ENCODE results near the gene CPNE5. TPM values are rescaled to one million over a fixed set of nuclear protein-coding genes. Genes with fewer than 3 reads are reported as not detected.

CPNE5 gene
- total RNA-seq, 2 experiments from 2014 or later: 0.69 to 1.2 TPM

DNA sequence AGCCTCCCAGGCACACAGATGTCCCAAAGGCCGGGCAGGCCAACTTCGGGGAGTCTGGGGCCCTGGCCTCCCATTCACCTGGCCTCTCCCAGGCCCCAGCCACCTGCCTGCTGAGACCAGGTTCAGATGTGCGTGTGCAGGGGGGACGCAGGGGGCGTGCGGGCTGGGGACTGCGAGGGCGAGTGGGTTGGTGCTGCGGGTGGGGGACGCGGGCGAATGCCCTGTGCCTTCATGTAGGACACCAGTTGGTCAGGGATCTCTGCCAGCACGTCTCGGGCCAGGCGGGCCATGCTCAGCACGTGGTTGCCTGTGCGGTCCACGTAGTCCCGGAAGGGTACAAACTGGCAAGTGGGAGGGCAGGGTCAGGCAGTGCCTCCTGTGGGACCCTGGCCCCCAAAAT, 97.1 kb downstream of the CPNE5 start:
- ATAC-seq: no peak
- no peak for DNase-seq
- H3K4me3 Mint-ChIP-seq: no peak overlapping the region
- H3K4me1 Mint-ChIP-seq (ENCODE audit: low read depth): no peaks in the 10 kb centered on the region
- ChIA-PET POLR2A (no interaction called here), CTCF (no interaction called here)
- H3K27ac Mint-ChIP-seq: no peak overlapping the region
- no peaks in the 10 kb centered on the region for H3K27me3 Mint-ChIP-seq
- TF ChIP-seq, protein P1, sequence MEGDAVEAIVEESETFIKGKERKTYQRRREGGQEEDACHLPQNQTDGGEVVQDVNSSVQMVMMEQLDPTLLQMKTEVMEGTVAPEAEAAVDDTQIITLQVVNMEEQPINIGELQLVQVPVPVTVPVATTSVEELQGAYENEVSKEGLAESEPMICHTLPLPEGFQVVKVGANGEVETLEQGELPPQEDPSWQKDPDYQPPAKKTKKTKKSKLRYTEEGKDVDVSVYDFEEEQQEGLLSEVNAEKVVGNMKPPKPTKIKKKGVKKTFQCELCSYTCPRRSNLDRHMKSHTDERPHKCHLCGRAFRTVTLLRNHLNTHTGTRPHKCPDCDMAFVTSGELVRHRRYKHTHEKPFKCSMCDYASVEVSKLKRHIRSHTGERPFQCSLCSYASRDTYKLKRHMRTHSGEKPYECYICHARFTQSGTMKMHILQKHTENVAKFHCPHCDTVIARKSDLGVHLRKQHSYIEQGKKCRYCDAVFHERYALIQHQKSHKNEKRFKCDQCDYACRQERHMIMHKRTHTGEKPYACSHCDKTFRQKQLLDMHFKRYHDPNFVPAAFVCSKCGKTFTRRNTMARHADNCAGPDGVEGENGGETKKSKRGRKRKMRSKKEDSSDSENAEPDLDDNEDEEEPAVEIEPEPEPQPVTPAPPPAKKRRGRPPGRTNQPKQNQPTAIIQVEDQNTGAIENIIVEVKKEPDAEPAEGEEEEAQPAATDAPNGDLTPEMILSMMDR (IDR thresholded peaks at IDR 0.05): no peak
- H3K9me3 Mint-ChIP-seq: no peaks in the 10 kb centered on the region
- intact Hi-C loops (cut with micrococcal nuclease): no loop called here
- no peaks in the 10 kb centered on the region for H3K36me3 Mint-ChIP-seq (ENCODE audit: low read depth)

DNA sequence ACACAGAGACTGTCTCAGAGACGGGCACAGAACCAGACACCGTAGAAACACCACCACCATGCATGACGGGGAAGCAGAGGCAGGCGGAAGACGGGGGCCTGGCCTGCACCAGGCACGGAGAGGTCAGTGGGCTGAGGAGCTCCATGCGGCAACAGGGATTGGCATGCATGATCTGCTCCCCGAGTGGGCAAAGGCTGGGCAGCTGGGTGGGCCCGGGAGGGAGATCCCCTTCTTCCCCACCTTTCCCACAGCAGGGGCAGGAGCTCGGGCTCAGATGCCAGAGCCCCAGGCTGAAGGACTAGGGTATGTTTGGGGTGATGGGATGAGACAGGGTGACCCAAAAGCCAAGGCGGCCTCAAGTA, 98.4 kb downstream of the CPNE5 start:
- no peaks in the 10 kb centered on the region for H3K27me3 Mint-ChIP-seq
- no peaks in the 10 kb centered on the region for H3K36me3 Mint-ChIP-seq (ENCODE audit: low read depth)
- no peaks in the 10 kb centered on the region for H3K9me3 Mint-ChIP-seq
- ChIA-PET CTCF (no interaction called here), POLR2A (no interaction called here)
- DNase-seq (no peak), ATAC-seq (no peak)
- no peak overlapping the region for H3K27ac Mint-ChIP-seq
- H3K4me3 Mint-ChIP-seq: no peak overlapping the region
- intact Hi-C loops (cut with micrococcal nuclease): no loop called here
- H3K4me1 Mint-ChIP-seq (ENCODE audit: low read depth): no peaks in the 10 kb centered on the region
- TF ChIP-seq, protein P1 (IDR thresholded peaks at IDR 0.05): no peak

DNA sequence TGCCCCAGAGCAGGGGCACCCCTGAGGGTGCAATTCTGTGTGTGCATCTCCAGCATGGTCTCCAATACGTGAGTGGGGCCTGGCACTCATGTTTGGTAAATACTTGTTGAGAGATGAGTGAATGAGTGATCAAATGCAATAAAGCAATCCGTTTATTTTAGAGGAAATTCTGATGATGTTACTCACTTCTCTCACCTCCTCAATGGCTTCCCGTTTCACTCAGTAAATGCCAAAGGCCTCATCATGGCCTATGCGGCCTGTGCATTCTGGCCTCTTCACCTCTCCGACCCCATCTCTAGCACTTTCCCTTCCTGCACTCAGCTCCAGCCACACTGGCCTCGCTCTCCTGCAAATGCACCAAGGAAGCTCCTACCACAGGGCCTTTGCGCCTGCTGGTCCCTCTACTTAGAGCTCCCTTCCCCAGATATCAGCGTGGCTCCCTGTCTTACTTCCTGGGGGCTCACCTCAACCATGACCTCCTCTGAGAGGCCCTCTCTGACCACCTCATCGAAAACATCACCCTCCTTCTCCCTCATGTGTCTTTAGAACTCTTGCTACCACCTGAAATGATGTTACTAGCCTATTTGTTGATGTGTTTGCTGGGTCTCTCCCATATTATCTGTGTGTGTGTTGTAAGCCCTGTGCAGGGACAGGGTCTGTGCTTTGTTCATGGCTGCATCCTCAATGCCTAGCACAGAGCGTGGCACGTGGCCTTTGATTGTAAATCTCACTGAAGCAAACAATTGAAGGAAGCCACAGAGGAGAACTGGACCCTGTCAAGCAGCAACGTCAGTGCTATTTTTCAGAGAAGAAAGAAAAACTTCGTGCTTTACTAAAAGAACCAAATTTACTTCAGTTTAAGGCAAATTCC, 99.1 kb downstream of the CPNE5 start:
- no peak for DNase-seq
- CTCF ChIA-PET: interaction anchor here (2.3 kb wide), 1 partner anchor 19 kb away, joined by 6 read pairs; no protein-coding TSS in a partner anchor
- no peaks in the 10 kb centered on the region for H3K36me3 Mint-ChIP-seq (ENCODE audit: low read depth)
- ATAC-seq: no peak
- H3K9me3 Mint-ChIP-seq: no peaks in the 10 kb centered on the region
- TF ChIP-seq, protein P1 (IDR thresholded peaks at IDR 0.05): no peak
- H3K27ac Mint-ChIP-seq: no peak overlapping the region
- intact Hi-C loops (cut with micrococcal nuclease): no loop called here
- no peaks in the 10 kb centered on the region for H3K27me3 Mint-ChIP-seq
- H3K4me1 Mint-ChIP-seq (ENCODE audit: low read depth): peaks cover under 1% of the 10 kb centered on the region
- POLR2A ChIA-PET: no interaction called here
- no peak overlapping the region for H3K4me3 Mint-ChIP-seq

DNA sequence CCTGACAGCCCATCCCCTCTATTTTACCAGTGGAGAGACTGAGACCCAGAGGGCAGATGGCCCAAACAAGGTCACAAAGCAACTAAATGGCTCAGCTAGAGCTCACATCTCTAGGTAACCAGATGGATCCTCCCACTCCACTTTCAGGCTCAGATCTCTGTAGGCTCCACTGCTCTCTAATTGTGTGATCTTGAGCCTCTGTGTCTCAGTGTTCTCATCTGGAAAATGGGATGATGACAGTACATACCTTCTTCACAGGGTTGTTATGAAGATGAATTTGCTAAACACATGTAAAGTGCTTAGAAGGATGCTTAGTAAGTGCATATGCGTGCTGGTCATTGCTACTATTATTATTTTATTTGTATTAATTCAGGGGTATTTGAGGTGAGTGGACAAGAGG, 101.1 kb downstream of the CPNE5 start:
- CTCF ChIA-PET: interaction anchor here (2.3 kb wide), 1 partner anchor 21 kb away, joined by 6 read pairs; no protein-coding TSS in a partner anchor
- H3K4me1 Mint-ChIP-seq (ENCODE audit: low read depth): peaks cover 11% of the 10 kb centered on the region
- H3K36me3 Mint-ChIP-seq (ENCODE audit: low read depth): no peaks in the 10 kb centered on the region
- TF ChIP-seq, protein P1 (IDR thresholded peaks at IDR 0.05): no peak
- peaks cover 3% of the 10 kb centered on the region for H3K27me3 Mint-ChIP-seq
- H3K9me3 Mint-ChIP-seq: no peaks in the 10 kb centered on the region
- ATAC-seq (no peak), DNase-seq (no peak)
- intact Hi-C loops (cut with micrococcal nuclease): no loop called here
- no peak overlapping the region for H3K4me3 Mint-ChIP-seq
- H3K27ac Mint-ChIP-seq: no peak overlapping the region
- POLR2A ChIA-PET: interaction anchor here (1.4 kb wide), 1 partner anchor 10 kb away, joined by 5 read pairs; no protein-coding TSS in a partner anchor

DNA sequence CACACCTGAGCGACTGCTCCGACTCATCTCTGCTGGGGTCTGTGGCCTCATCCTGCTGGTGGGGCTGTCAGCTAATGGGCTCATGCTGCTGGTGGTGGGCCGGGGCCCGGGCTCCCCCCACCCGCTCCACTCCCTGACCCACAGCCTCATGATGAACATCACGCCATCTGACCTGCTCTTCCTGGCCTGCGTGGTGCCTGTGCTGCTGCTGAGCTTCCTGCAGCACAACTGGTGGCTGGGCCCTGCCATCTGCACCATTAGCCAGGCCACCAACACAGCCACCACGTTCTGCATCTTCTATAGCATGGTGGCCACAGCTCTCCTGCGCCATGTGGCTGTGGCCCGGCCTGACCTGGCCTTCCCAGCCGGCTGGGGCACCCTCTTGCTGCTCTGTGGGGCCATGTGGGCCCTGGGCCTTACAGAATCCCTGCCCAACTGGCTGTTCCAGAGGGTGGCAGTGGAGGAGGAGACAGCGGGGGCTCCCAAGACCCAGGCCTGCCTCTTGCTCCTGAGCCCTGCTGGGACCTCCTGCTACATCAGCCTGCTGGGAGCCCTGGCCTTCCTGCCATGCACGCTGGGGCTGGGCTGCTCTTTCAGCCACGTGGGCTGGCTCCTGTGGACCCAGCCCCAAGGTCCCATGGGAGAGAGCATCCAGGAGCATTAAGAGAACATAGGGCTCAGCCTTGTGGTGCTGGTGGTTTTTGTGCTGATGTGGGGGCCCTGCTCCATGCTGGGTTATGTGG, 102.0 kb downstream of the CPNE5 start:
- no peak for ATAC-seq
- peaks cover 3% of the 10 kb centered on the region for H3K27me3 Mint-ChIP-seq
- H3K36me3 Mint-ChIP-seq (ENCODE audit: low read depth): no peaks in the 10 kb centered on the region
- ChIA-PET POLR2A (interaction anchor here (1.1 to 1.4 kb wide), 2 partner anchors 11 to 54 kb away, joined by 3 to 5 read pairs; no protein-coding TSS in a partner anchor), CTCF (interaction anchor here (1.2 to 1.5 kb wide), 2 partner anchors 14 to 114 kb away, joined by 7 read pairs; no protein-coding TSS in a partner anchor)
- DNase-seq: no peak
- H3K9me3 Mint-ChIP-seq: no peaks in the 10 kb centered on the region
- intact Hi-C loops (cut with micrococcal nuclease): no loop called here
- no peak overlapping the region for H3K27ac Mint-ChIP-seq
- TF ChIP-seq, protein P1 (IDR thresholded peaks at IDR 0.05): no peak
- peaks cover 11% of the 10 kb centered on the region for H3K4me1 Mint-ChIP-seq (ENCODE audit: low read depth)
- H3K4me3 Mint-ChIP-seq: no peak overlapping the region
